ENCODE data around the gene BMAL2.
A peak's percentile ranks its signal among the peaks of the same experiment; 100 is the strongest.

The BMAL2 gene

DNA sequence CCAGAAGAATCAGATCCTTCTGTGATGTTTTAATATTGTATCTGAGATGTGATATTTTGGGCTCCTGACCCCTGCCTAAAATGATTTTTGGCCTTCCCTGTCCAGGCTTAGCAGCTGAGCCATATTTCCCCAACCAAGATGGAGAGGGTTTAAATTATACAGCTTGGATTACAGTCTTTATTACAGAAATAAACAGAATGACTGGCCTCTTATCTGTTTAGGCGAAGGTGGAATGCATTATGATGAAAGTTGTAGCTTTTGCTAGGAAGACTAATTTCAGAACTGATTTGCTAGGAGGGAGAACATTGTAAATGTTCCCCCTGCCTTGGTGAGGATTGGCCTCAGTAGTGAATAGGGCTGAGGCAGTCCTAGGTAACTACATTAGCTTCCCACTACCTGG is 23.3 kb downstream of the BMAL2 start:
- DNase-seq (ENCODE audit: low spot score), result no peak

GRCh38 chr12:27359578-27360340 is 27.1 kb downstream of the BMAL2 start:
- peak; percentile 8 for DNase-seq (ENCODE audit: low spot score)

DNA sequence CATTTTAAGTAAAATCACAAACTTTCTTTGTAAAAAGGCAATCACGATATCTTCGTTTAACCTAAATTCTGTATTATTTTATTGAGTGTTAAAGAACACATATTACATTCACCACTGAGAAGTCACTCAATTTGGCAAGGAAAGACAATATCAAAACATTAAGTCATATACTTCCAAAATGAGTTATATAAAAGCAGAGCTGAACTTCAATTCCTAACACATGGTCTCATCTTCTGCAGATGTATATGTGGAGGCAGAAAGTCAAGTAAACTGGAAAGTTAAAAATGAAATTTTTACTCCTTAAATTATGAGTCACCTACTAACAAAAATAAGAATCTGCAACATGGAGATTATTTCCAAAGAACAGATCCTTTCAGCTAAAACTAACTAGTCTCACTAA is 28.7 kb downstream of the BMAL2 start:
- no peak for DNase-seq (ENCODE audit: low spot score)

DNA sequence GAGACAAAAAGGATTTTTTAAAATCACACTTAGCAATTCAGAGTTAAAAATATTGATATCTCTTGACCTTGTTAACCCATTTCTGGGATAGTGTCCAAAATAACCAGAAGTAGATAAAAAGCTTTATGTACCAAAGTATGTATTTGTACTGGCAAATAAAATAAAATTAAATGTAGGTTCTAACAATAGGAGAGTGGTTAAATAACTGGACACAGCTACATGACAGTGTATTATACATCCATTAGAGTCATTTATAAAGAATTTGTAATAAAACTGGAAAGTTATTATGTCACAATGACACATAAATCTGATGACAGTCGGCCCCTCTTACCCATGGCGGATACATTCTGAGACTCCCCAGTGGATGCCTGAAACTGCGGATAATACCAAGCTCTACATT is 34.0 kb downstream of the BMAL2 start:
- DNase-seq (ENCODE audit: low spot score), result no peak

DNA sequence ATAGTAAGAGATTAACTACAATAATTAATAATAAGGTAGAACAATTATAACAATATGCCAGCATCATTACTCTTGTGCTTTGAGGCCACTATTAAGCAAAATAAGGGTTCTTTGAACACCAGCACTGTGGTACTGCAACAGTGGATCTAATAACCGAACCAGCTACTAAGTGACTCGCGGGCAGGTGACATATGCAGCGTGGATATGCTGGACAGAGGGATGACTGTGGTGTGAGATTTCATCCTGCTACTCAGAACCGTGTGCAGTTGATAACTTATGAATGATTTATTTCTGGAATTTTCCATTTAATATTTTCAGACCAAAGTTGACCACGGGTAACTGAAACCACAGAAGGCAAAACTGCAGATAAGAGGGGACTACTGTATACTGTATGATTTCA is 34.4 kb downstream of the BMAL2 start:
- no peak for DNase-seq (ENCODE audit: low spot score)

DNA sequence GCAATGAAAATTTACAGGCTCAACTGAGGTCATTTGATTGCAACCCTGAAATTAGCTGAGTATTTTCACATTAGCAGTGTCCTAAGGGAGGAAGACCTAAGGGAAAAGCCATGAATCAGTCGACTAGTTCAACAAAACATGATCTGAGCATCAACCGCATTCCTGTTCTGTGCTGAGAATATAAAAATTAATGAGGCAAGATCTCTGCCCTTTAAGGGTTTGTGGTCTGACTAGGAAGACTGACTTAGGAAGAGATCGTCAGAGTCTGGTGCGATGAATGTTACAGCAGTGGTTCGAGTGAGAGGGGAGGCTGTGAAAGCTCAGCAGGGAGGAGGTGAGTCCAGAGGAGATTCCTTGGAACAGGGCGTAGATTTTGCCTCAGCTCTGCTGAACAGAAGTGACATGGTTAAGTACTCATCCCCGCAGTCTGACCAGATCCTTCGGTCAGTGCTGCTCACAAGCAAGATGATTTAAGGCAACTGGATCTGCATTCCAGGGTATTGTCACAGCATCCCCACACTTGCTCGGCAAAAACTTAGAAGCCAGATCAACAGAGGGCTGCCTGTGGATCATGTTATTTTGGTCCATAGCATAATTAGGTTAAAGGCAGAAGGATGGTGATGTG is 49.6 kb downstream of the BMAL2 start:
- DNase-seq (ENCODE audit: low spot score), result peak; percentile 44

Measured in AG08395 (cell line).